ENCODE data around the gene REXO1.
A peak's percentile ranks its signal among the peaks of the same experiment; 100 is the strongest.
"Not testable (repeated sequence)": the region's sequence is repeated elsewhere in the genome, so short reads cannot be mapped to it uniquely, and the experiment has no call there.

REXO1 gene

GRCh38 chr19:1811472-1811894 lies 36.8 kb downstream of the REXO1 start:
- DNase-seq = peak; percentile 74

- no peak for DNase-seq
Measured at GRCh38 chr19:1810439-1811160, 37.7 kb downstream of the REXO1 start.

- DNase-seq = no peak
Measured at GRCh38 chr19:1809678-1810077, 38.6 kb downstream of the REXO1 start.

GRCh38 chr19:1808395-1808731 lies 39.9 kb downstream of the REXO1 start:
- no peak for DNase-seq

- DNase-seq = no peak
Measured at GRCh38 chr19:1807695-1808394, 40.4 kb downstream of the REXO1 start.

- no peak for DNase-seq
Measured at GRCh38 chr19:1807030-1807694, 41.1 kb downstream of the REXO1 start.

GRCh38 chr19:1806184-1807029 lies 41.9 kb downstream of the REXO1 start:
- DNase-seq = no peak

- DNase-seq = no peak
Measured at GRCh38 chr19:1805401-1806183, 42.7 kb downstream of the REXO1 start.

GRCh38 chr19:1804858-1805257 lies 43.4 kb downstream of the REXO1 start:
- DNase-seq = no peak

- no peak for DNase-seq
Measured at GRCh38 chr19:1799695-1800342, 48.5 kb downstream of the REXO1 start.

- not testable (repeated sequence) for DNase-seq
Measured at GRCh38 chr19:1797313-1797712, 51.0 kb downstream of the REXO1 start.

GRCh38 chr19:1796395-1797142 lies 51.7 kb downstream of the REXO1 start:
- DNase-seq = no peak

GRCh38 chr19:1794424-1795172 lies 53.7 kb downstream of the REXO1 start:
- DNase-seq = no peak

GRCh38 chr19:1791879-1792278 lies 56.4 kb downstream of the REXO1 start:
- no peak for DNase-seq

GRCh38 chr19:1790054-1790792 lies 58.1 kb downstream of the REXO1 start:
- DNase-seq = no peak

- no peak for DNase-seq
Measured at GRCh38 chr19:1789261-1790041, 58.8 kb downstream of the REXO1 start.

GRCh38 chr19:1787116-1787515 lies 61.2 kb downstream of the REXO1 start:
- no peak for DNase-seq

GRCh38 chr19:1786668-1787067 lies 61.6 kb downstream of the REXO1 start:
- no peak for DNase-seq

GRCh38 chr19:1785310-1785709 lies 63.0 kb downstream of the REXO1 start:
- no peak for DNase-seq

Data from EL (cell line).